H1 (cell line): ENCODE measurements around the gene LHX5. TPM values are rescaled to one million over a fixed set of nuclear protein-coding genes. Genes with fewer than 3 reads are reported as not detected.

ENCODE experiments used
- ATF2 ChIP-seq: IDR thresholded peaks from 2 replicates; pipeline ENCODE4 v1.6.1; 2012; ENCODE audit warnings: low read length, inconsistent platforms
- BACH1 ChIP-seq: IDR thresholded peaks from 2 replicates; pipeline ENCODE4 v1.6.1; 2012; ENCODE audit warnings: low read length, improper control_type of control experiment
- EZH2 ChIP-seq: fragments of 200-600 bp; sonication (generic); IDR thresholded peaks from 2 replicates; pipeline ENCODE4 v1.7.1; 2012; ENCODE audit warnings: low read depth, mild to moderate bottlenecking, moderate library complexity, low read length, inconsistent platforms; ENCODE audit not compliant: severe bottlenecking
- GABPA ChIP-seq: IDR thresholded peaks from 2 replicates; pipeline ENCODE4 v1.6.1; 2011; ENCODE audit warnings: mild to moderate bottlenecking, low read length, moderate library complexity, borderline replicate concordance; ENCODE audit not compliant: insufficient read depth
- HDAC2 ChIP-seq, 2 experiments: fragments of 300-600 bp in 1 of 2; sonication (generic) in 1 of 2; IDR thresholded peaks; 2 replicates each; pipeline ENCODE4 v1.6.1; 2011 to 2012; ENCODE audit warnings: low read depth in 2 of 2, low read length in 2 of 2, mild to moderate bottlenecking in 2 of 2, moderate library complexity in 2 of 2, borderline replicate concordance in 1 of 2, inconsistent platforms in 1 of 2
- HDAC6 ChIP-seq: IDR thresholded peaks from one replicate; pipeline ENCODE4 v1.7.1; 2012; ENCODE audit warnings: low read depth, mild to moderate bottlenecking, inconsistent platforms, low read length, moderate library complexity
- KDM1A ChIP-seq: fragments of 200-600, 300-600 bp; sonication (generic); IDR thresholded peaks from 2 replicates; pipeline ENCODE4 v1.7.1; 2016; ENCODE audit warnings: mild to moderate bottlenecking, low read length, borderline replicate concordance
- POLR2A ChIP-seq, 2 experiments: IDR thresholded peaks; 1 replicate in 1 of 2; 2 replicates in 1 of 2; pipeline ENCODE4 v1.6.1; 2011; ENCODE audit warnings: low read depth in 2 of 2, low read length in 2 of 2, mild to moderate bottlenecking in 2 of 2; ENCODE audit errors: control extremely low read depth in 1 of 2
- RAD21 ChIP-seq, 2 experiments: IDR thresholded peaks in 1 of 2; conservative IDR thresholded peaks in 1 of 2; 2 replicates each; pipeline ENCODE4 v1.6.1; 2011; ENCODE audit warnings: low read depth in 2 of 2, low read length in 2 of 2, improper control_type of control experiment in 1 of 2, inconsistent platforms in 1 of 2, mild to moderate bottlenecking in 1 of 2, moderate library complexity in 1 of 2
- SIX5 ChIP-seq: IDR thresholded peaks from 2 replicates; pipeline ENCODE4 v1.6.1; 2011; ENCODE audit warnings: mild to moderate bottlenecking, low read depth, low read length
- SP4 ChIP-seq: IDR thresholded peaks from 2 replicates; pipeline ENCODE4 v1.6.1; 2012; ENCODE audit warnings: low read length, inconsistent platforms
- SUZ12 ChIP-seq: fragments of 200-600 bp; sonication (generic); IDR thresholded peaks from 2 replicates; pipeline ENCODE4 v1.6.1; 2012; ENCODE audit warnings: mild to moderate bottlenecking, inconsistent platforms, low read length, moderate library complexity, mixed read lengths
- TCF12 ChIP-seq: IDR thresholded peaks from 2 replicates; pipeline ENCODE4 v1.6.1; 2011; ENCODE audit warnings: low read depth, mild to moderate bottlenecking, low read length
- polyA plus RNA-seq, 7 experiments: library from polyadenylated mRNA; depleted of rRNA in 3 of 7; stranded (reverse) in 5 of 7; unstranded in 2 of 7; fragments of >200 nt in 5 of 7; fragments of 200-250 nt in 2 of 7; gene quantifications; 1 replicate in 5 of 7; 2 replicates in 1 of 7; 4 replicates in 1 of 7; pipeline versions ENCODE4 v1.2.1 to v1.2.3, GENCODE V29; 2011 to 2013; ENCODE audit warnings: missing spikeins in 2 of 7, mixed read lengths in 2 of 7
- total RNA-seq: library from RNA; stranded (reverse); fragmentation: NEBNext Ultra II Directional; extraction: Animal tissue kit (Norgen Biotek cat#: 25700); gene quantifications from 2 replicates; pipeline ENCODE4 v1.2.1, GENCODE V29; 2021

The LHX5 gene
- total and polyA plus RNA-seq, 2 of the 8 experiments (the other 6 are each of a cell fraction or from before 2014, with no cell fraction given) = 0.47 to 1.1 TPM

GRCh38 chr12:113478351-113479011 lies 6.8 kb upstream of the LHX5 start (continued):
- no peak for TF ChIP-seq ATF2
- no peak for TF ChIP-seq BACH1
- TF ChIP-seq EZH2 = peak; percentile 45
- TF ChIP-seq SIX5 = no peak
- TF ChIP-seq HDAC2 (IDR thresholded peaks at IDR 0.05; ENCODE audit: borderline replicate concordance in 1 of 2, low read depth in 2 of 2, low read length in 2 of 2) = peak in 1 of 2 experiments; percentile 66; a peak in 1 of 4 replicates
- no peak for TF ChIP-seq SP4
- TF ChIP-seq POLR2A (IDR thresholded peaks at IDR 0.05; ENCODE audit: control extremely low read depth in 1 of 2, low read depth in 2 of 2, low read length in 2 of 2) = no peak
- 0 out of 2 replicates have a peak, but pooled peaks have one; percentile 13 for TF ChIP-seq TCF12
- no peak for TF ChIP-seq KDM1A
- TF ChIP-seq HDAC6 = no peak
- TF ChIP-seq SUZ12 = peak; percentile 52; the same call in 1 of the 2 replicates
- no peak for TF ChIP-seq GABPA
- no peak; a peak in 1 of 4 replicates for TF ChIP-seq RAD21 (IDR thresholded peaks at IDR 0.05 in 1 of 2, conservative IDR thresholded peaks at IDR 0.05 in 1 of 2; ENCODE audit: low read depth in 2 of 2, low read length in 2 of 2)
